GM21360 (cell line): ENCODE data around the gene GPBAR1.
A peak's percentile ranks its signal among the peaks of the same experiment; 100 is the strongest.
"Not testable (repeated sequence)": the region's sequence is repeated elsewhere in the genome, so short reads cannot be mapped to it uniquely, and the experiment has no call there.

ENCODE experiments used
- ATAC-seq: cut with Tn5 transposase; IDR thresholded peaks from one replicate; pipeline ENCODE4 v1.9.1; 2021; ENCODE audit warnings: mild to moderate bottlenecking, moderate library complexity; ENCODE audit not compliant: unreplicated experiment

GPBAR1 gene

DNA sequence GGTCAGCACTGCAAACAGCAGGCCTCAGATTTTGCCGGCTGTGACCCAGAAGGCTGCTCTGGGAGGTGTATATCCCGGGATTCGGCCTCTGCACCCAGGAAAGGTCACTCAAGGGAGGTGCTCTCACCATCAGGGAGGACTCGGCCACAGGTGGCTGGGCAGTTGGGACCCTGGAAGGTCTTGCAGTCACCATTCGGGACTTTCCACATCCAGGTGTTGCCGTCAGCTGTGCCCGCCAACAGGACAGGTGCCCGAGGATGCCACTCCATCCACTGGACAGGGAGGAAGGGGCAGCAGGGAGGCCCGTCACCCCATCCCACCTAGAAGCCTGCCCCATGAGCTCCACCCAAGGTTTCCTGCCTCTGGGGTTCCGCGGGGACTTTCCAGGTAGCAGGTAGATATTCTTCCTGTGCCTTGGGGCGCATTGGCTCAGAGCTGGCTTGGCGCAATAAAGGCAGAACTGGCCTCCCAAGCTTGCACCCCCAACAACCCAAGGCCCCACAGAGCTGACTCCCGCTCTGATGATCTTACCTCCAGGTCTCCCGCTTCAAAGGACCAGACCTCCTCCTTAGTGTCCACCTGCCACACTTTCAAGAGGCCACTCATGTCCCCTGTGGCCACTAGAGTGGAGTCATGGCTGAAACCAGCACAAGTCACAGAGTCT, 5.6 kb downstream of the GPBAR1 start:
- ATAC-seq: no peak

DNA sequence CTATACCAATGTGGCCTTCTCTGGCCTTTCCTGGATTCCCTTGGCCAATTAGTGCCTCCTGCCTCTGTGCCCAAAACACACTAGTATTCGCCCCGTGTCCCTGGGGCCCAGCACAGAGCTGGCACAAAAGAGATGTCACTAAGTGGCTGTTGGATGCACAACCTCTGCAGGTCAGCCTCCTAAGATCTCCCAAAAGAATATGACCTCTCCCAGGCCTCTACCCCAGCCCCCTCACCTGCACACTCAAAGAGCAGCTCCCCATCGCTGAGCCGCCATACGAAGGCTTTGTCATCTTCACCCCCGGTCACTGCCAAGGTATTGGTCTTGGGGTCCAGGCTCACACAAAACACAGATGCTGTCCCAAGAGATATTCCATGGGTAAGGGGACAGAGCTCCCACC, 6.4 kb downstream of the GPBAR1 start:
- no peak for ATAC-seq

DNA sequence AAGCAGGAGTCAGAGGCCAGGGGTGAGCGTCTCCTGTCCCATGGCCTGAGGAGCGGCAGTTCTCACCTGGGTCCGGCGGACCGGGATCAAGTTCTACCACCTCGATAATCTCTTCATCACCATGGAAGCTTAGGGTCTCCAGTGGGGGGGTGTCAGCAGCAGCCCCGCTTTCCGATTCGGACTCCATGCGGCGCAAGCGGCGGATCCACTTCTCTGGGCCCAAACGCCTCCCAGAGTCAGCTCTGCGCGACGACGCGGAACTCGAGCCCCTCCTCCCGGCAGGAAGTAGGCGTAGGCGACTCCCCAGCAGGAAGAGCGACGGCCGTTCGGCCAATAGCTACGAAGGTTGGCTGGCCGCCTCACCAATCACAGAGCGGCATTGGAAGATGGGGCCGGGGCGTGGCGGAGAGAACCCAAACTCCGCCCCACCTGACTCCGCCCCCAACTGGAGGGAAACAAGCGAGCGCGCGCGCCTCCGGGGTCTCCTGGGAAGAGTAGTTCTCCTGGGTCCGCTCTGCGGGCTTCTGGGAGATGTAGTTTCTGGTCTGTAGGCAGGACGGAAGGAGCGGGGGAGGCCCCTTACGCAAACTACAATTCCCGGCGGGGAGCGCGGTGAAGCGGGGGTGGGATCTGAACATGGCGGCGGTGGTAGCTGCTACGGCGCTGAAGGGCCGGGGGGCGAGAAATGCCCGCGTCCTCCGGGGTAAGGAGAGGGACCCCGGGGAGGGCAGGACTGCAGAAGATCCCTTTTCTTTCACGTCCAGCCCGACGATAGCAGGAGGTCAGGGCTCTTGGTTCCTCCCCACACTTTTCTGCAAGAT, 9.3 kb downstream of the GPBAR1 start, which contains the start of the genes AAMP and PNKD:
Gene AAMP, minus strand, starts transcription at position 238 of the 821 bp plus-strand sequence. Its CDS starts 51 bp downstream, at position 187.
Gene PNKD, plus strand, starts transcription at position 620 of the 821 bp plus-strand sequence. Its CDS starts 17 bp downstream, at position 637.
- ATAC-seq: peak; percentile 88

DNA sequence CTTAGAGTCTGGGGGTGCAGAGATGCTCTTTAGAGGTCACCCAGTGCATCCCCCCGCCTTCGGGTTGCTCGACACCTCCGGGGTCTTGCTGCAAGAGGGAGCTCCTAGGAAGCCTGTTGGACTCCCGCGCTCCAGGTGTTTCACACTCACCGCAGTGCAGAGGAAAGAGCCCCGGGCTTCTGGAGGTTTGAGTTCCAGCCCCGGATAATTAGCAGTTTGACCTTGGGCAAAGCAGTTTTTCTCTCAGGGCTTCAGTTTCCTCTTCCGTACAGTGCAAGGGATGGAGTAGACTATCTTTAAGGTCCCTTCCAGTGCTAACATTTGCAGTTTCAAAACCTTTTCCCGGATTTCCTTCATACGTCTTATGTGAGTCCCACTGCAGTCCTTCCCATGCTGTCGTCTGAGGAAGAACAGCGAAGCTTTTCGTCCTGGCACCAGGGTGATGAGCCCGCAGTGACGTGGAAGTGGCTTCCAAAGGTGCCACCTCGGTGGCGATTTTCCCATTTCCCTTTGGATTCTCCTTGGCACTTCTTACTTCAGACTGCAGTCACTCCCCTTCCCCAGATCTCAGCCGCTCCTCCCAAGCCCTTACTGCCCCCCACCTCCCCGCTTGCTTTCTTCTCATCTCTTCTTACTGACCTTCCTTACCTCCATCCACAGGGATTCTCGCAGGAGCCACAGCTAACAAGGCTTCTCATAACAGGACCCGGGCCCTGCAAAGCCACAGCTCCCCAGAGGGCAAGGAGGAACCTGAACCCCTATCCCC, 10.1 kb downstream of the GPBAR1 start:
- no peak for ATAC-seq

DNA sequence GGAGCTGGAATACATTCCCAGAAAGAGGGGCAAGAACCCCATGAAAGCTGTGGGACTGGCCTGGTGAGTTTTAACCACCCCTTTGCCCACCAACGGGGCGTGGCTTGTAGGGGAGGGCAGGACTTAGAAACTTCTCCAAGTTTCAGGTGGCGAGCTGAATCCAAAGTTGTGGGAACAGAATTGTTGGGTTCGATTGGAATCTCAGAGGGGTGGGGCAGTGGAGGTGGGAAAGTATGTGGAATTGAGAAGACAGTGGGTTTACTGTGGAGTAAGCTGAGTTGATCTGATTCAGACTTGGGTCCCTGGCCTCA, 10.6 kb downstream of the GPBAR1 start:
- no peak for ATAC-seq

DNA sequence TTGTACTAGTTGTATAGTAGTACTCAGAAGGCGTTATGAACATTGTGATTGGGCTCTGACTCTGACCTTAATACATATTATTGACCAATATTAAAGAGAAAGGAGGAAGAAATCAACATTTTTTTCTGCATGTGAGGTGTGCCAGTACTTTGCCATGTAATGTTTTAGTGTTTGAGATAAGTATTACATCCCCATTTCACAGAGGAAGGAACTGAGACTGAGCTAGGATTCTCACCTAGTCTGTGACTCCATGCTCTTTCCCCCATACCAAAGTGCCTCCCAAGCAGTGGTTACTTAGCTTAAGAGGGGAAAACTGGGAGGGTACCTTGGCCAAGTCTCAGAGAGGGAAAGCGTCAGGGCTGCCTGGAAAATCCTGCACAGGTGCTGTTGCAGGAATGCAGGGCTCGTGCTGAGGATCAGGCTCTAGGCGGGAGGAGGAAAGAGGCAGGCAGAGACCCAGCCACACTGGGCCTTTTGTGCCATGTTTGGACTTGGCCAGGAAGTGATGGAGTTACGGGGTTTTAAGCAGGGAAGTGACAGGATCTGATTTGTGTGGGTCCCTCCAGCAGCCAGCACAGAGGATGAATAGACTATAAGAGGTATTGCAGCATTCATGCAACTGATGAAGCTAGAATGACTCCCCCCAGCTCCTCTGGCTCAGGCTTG, 11.2 kb downstream of the GPBAR1 start:
- no peak for ATAC-seq

DNA sequence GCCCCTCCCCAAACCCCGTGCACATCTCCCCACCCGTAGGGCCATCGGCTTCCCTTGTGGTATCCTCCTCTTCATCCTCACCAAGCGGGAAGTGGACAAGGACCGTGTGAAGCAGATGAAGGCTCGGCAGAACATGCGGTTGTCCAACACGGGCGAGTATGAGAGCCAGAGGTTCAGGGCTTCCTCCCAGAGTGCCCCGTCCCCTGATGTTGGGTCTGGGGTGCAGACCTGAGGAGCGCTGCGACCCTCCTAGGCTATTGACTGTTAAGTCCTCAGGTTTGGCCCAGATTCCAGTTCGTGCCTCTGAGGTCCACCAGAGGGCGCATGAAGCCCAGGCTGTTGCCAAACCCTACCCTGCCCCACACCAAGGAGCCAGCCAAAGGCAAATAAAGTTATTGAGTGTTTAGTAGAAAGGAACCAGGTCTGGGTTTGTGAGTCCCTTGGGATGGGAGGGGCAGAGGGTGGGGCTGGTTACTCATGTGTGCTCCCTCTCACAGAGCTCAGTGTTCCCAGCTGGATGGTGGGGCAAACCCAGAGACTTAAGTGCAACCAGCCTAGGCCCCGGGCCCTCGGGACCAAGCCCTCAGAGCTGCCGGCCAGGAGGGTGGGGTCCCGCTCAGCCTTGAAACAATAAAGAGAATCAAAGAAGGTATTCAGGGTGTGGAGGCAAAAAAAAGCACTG, 11.9 kb downstream of the GPBAR1 start:
- ATAC-seq: no peak

DNA sequence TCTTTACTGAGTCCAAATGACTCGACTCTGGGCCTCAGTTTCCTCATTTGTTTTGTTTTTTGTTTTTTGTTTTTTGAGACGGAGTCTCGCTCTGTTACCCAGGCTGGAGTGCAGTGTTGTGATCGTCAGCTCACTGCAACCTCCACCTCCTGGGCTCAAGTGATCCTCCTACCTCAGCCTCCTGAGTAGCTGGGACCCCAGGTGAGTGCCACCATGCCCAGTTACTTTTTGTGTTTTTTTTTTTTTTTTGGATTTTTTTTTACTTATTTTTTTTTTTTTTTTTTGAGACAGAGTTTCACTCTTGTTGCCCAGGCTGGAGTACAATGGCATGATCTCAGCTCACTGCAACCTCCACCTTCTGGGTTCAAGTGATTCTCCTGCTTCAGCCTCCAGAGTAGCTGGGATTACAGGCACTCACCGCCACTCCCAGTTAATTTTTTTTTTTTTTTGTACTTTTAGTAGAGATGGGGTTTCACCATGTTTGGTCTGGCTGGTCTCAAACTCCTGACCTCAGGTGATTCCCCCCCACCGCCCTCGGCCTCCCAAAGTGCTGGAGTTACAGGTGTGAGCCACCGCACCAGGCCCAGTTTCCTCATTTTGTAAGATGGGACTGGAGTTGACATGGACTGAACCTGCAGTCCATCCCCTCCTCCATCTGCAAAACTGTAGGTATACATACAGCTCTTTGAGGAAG, 12.5 kb downstream of the GPBAR1 start:
- ATAC-seq: not testable (repeated sequence)

DNA sequence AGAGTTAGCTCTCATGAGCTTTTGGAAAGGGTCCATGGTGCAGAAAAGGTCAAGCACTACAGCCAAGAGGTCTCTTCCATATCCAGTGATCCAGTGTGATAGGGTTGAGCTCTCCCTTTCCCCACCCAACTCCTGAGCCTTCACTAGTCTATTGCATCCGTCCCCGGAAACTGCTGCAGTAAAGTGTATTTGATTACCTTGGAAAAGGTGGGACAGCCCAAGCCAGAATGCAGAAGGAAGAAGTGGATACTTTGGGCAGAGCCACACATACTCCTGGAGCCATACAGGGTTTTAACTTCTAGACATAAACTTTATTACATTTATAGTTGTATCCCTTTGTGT, 13.1 kb downstream of the GPBAR1 start:
- ATAC-seq: no peak

DNA sequence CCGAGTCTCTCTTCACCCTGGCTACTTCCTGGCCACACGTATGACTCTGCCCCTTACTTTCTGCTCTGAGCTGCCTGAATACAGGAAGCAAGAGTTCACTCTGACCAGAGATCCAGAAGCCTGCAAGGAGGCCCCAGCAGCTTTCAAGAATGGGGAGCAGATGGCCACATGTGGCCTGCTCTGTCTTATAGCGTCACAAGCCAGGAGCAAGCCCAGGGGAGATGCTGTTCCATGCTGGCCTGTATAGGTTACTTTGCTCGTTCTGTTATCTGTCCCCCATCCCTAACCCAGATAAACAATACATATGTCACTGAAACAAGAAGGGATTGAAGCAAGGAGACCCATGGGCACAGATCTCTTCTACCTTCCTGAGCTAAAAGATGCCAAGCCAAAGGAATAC, 13.8 kb downstream of the GPBAR1 start:
- no peak for ATAC-seq

DNA sequence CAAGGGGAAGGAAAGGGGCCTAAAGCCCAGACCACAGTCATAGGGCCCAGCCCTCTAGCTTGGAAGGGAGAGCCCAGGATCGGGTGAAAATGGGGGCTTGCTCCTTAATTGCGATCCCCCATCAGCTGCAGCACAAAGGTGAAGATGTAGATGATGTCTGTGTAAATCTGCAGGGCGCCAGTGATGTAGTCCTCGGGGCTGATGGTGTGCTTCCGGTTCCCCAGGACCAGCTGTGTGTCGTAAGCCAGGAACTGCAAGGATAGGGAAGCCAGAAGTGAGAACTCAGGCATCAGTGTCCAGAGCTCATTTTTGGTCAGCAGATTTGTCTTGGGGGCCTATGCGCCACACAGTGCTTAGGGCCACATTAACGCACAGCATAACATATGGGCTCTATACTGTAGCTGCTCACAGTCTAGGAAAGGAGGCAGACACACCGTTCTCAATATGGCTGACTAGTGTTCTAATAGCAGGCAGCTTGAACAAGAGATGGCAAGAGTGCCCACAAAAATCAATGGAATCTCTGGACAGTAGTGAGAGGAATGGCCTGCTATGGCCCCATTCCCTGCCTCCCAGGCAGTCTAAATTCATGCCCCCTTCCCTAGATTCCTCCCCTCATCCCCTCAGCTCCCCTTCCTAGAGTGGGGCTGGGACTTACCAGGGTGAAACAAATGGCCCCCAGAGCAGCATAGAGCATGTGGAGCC, 14.7 kb downstream of the GPBAR1 start:
- no peak for ATAC-seq

DNA sequence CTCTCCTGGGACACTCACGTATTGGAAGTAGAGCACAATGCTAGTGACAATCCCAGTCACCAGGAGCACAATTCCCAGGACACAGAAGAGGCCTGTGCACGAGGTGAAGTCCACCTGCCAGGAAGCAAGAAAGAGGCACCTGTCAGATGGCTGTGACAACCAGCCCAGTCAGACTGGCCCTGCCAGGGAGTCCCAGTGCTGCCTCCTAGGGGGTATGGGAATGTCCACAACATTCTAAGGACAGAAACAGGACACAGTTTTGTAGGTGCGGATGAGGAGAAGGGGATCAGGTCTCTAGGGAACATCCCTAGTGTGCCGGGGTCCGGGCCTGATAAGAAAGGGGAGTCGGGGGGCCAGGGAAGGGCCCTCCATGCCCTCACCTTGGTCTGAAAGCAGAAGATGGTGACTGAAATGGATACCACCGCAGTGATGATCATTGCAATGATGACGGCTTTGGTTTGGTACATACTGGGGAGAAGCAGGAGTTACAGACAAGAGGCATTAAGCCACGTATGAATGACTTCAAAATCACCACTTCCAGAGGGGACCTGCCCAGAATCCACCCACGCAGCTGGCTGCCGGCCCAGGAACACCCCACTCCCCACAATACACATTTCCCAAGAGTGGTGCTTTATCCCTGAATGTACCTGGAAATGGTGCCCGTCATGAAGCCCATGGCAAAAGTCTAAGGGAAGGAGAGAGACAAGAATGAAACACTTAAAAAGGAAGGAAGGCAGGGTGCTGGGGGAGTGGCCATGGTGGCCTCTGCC, 16.4 kb downstream of the GPBAR1 start:
- no peak for ATAC-seq

DNA sequence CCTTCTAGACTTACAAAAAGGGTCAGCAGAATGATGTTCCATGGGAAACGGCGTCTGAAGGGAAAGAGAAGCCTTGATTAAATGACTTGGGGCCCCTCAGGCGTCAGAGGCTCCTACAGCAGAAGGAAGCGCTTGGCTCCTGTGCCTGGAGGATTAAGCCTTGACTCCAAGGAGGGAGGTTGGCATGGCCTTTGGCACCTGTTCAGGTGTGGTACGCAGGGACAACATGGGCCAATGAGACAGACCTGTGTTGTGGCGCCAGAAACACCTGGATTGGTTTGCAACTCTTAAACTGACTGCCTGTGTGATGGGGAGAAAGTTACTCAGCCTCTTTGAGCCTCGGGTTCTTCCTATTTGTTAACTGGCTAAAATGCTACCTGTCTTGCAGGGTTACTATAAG, 17.1 kb downstream of the GPBAR1 start:
- ATAC-seq: no peak

DNA sequence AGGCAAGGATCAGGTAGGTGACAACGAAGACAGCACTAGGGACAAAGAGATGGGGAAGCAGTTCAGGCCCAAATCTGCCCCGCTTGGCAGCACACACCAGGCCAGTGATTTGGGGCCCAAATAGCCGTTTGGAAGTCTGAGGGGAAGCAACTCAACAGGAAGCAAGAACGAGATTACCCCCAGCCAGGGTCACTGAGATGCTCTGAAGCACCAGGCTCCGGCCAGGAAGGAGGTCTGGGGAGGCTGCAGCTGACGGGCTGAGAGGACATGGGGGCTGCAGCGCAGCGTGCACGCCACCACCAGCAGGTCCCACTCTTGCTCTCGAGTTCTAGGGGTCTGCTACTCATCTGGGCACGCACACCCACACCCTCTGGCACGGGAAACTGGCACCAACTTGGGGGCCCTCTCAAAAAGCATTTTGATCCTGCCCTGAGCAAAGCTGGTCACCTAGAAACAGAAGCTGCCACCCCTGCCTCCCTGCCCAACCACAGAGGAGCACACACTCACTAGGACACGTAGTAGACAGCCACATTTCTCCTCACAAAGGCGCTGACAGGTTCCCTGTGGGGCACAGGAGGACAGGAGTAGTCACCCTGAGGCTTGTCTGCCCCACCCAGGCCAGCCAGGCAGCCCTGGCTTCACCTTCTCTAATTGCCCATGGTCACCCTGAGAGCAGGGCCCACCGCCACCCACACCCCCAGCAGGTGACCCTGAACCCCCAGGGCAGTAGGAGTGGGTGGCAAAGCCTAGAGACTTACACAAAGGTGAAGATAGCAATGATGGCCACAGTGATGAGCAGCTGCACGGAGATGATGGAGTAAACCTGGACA, 17.9 kb downstream of the GPBAR1 start:
- ATAC-seq: no peak

DNA sequence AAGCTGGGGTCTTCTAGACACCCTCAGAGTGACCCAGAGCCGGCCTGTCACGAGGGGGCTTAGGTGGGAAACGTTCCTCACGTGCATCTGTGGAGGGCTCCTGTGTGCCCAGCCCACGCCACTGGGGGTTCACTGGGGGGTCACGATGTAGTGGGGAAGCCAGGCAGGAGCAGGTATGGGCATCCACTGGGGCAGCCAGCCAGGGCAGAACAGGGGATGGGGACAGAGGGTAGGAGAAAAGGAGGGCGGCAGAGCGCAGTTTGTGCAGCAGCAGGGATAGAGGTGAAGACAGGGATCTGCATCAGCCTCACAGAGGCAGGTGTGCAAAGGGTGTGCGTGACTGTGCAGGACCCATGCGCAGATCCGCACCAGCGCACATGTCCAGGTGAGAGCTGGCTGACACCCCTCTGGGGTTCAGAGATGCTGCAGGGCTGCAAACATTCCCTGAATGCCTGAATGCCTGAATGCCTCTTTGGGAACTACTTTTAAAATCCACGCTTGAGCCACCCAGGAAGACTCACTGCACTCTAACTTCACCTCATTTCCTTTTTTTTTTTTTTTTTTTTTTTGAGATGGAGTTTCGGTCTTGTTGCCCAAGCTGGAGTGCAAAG, 19.6 kb downstream of the GPBAR1 start:
- no peak for ATAC-seq

DNA sequence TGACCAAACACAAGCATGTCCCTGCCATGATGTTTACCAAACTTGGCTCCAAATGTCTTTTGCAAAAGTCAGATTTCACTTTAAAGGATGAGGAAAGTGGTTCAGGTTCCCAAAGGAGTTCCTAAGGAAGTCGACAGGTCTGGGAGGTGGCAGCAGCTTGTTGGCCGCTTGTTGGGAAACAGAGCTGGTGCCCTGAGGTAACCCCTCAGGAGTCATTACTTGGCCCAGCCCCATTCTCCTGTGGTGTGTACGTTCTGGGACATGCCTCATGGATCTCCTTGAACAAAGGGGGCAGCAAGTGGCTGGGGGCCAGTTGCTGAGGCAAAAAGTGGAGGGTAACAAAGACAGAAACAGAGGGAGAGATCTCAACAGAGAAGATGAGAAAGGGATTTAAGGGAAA, 20.6 kb downstream of the GPBAR1 start:
- no peak for ATAC-seq

DNA sequence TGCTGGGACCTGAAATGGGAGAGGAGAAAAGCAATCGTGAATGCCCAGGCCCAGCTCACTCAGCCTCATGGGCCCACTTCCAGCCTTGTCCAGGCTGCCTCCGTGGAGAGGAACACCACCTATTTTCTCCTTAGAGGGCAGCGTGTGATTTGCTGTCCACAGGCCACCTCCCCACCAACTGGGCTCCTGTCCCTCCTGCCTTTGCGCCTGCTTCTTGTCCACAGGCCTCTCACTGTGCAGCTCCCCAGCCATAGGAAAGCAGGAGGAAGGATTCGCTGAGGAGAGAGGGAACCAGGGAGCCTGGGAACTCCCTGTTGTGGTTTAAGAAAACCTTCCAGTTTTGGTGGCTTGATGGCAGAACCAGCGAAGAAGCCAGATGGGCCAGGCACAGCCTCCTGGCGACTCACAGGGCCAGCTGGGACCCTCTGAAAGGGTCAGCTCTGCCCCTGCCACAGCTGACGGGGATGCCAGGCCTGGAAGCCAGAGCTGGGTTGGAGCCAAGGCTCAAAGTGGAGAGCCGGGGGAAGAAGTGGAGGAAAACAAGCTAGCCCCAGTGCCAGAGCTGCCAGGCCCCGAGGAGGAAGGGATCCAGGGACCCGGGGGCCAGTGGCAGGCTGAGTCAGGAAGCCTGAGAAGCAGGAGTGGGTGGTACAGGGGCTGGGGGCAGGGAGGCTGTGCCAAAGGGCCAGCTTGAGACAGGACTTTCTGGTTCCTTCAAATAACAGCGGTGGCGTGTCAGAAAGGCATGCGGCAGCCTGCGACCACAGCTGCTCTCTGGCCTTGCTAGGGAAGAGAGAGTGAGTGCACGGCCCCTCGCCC, 21.6 kb downstream of the GPBAR1 start:
- no peak for ATAC-seq
